HG02852 (cell line): ENCODE measurements around the gene ZNF525.
"Not testable (repeated sequence)": the region's sequence is repeated elsewhere in the genome, so short reads cannot be mapped to it uniquely, and the experiment has no call there.

ENCODE experiments used
- ATAC-seq: cut with Tn5 transposase; IDR thresholded peaks from one replicate; pipeline ENCODE4 v1.9.1; 2021; ENCODE audit warnings: mild to moderate bottlenecking, moderate library complexity; ENCODE audit not compliant: unreplicated experiment

The ZNF525 gene

GRCh38 chr19:53365134-53365898 lies at the start of gene ZNF525:
Gene ZNF525, plus strand, starts transcription at chr19:53365705. Its CDS starts 6,577 bp downstream, at chr19:53372282.
- ATAC-seq, result peak; percentile 96

- ATAC-seq, result no peak
Measured at GRCh38 chr19:53328967-53329366, 36.5 kb upstream of the ZNF525 start.

GRCh38 chr19:53332484-53332883 lies 33.0 kb upstream of the ZNF525 start:
- no peak for ATAC-seq

GRCh38 chr19:53333066-53333462 lies 32.4 kb upstream of the ZNF525 start:
- ATAC-seq, result peak; percentile 22

- peak; percentile 93 for ATAC-seq
Measured at GRCh38 chr19:53333463-53334449, 31.7 kb upstream of the ZNF525 start, which contains the start of gene ZNF845. Gene ZNF845, plus strand, starts transcription at chr19:53333749. Its CDS starts 7,559 bp downstream, at chr19:53341308.

GRCh38 chr19:53344403-53344802 lies 21.1 kb upstream of the ZNF525 start:
- not testable (repeated sequence) for ATAC-seq

GRCh38 chr19:53355739-53356138 lies 9.8 kb upstream of the ZNF525 start:
- ATAC-seq, result no peak

GRCh38 chr19:53357821-53358581 lies 7.5 kb upstream of the ZNF525 start:
- ATAC-seq, result no peak

- not testable (repeated sequence) for ATAC-seq
Measured at GRCh38 chr19:53360056-53360455, 5.4 kb upstream of the ZNF525 start.

GRCh38 chr19:53365899-53366493 lies 491 bp downstream of the ZNF525 start:
- peak; percentile 43 for ATAC-seq

- no peak for ATAC-seq
Measured at GRCh38 chr19:53372196-53372595, 6.7 kb downstream of the ZNF525 start.

GRCh38 chr19:53374288-53374687 lies 8.8 kb downstream of the ZNF525 start:
- no peak for ATAC-seq

GRCh38 chr19:53374743-53375142 lies 9.2 kb downstream of the ZNF525 start:
- ATAC-seq, result no peak

GRCh38 chr19:53381376-53381775 lies 15.9 kb downstream of the ZNF525 start:
- ATAC-seq, result no peak

GRCh38 chr19:53388168-53388567 lies 22.7 kb downstream of the ZNF525 start:
- no peak for ATAC-seq

GRCh38 chr19:53388904-53389303 lies 23.4 kb downstream of the ZNF525 start:
- ATAC-seq, result no peak

GRCh38 chr19:53389571-53389970 lies 24.1 kb downstream of the ZNF525 start:
- no peak for ATAC-seq

GRCh38 chr19:53389978-53390377 lies 24.5 kb downstream of the ZNF525 start:
- ATAC-seq, result no peak

GRCh38 chr19:53394522-53394973 lies 29.0 kb downstream of the ZNF525 start:
- no peak for ATAC-seq
